OCI-LY7 (cell line): ENCODE measurements around the gene PDE5A.

ENCODE experiments used
- EZH2phosphoT487 ChIP-seq: fragments of 200-600 bp; sonication (generic); IDR thresholded peaks from 2 replicates; pipeline ENCODE4 v1.6.1; 2018; ENCODE audit warnings: low read depth, borderline replicate concordance, mild to moderate bottlenecking, mixed run types, antibody characterized with exemption, low read length, moderate library complexity, mixed read lengths
- TF ChIP-seq, protein P1 (sequence below): fragments of 200-600 bp; sonication (generic); conservative IDR thresholded peaks from 2 replicates; pipeline ENCODE4 v1.5.1; 2014; ENCODE audit warnings: mild to moderate bottlenecking, antibody characterized with exemption, low read length, moderate library complexity, mixed read lengths

DNA sequence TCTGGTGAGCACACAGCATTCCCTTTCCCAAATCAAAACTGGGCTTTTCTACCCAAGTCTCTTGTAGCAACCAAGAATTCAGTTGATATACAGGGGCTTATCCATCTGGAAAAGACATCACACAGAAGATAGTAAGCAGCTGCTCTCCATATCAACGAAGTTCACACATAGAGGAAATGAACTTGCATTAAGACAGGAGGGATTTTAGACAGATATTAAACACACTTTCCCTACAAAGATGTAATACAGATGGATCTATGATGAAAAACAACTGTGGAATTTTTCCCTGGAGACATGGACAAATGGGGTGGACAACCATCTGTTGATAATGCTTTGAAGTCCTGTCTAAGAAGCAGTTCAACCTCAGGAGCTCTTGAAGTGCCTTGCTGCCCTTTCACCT lies 9.8 kb upstream of the PDE5A start:
- TF ChIP-seq, protein P1, sequence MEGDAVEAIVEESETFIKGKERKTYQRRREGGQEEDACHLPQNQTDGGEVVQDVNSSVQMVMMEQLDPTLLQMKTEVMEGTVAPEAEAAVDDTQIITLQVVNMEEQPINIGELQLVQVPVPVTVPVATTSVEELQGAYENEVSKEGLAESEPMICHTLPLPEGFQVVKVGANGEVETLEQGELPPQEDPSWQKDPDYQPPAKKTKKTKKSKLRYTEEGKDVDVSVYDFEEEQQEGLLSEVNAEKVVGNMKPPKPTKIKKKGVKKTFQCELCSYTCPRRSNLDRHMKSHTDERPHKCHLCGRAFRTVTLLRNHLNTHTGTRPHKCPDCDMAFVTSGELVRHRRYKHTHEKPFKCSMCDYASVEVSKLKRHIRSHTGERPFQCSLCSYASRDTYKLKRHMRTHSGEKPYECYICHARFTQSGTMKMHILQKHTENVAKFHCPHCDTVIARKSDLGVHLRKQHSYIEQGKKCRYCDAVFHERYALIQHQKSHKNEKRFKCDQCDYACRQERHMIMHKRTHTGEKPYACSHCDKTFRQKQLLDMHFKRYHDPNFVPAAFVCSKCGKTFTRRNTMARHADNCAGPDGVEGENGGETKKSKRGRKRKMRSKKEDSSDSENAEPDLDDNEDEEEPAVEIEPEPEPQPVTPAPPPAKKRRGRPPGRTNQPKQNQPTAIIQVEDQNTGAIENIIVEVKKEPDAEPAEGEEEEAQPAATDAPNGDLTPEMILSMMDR, result no peak
- no peak for TF ChIP-seq EZH2phosphoT487
